WTC11 (cell line): ENCODE data around the gene ITSN1. TPM values are rescaled to one million over a fixed set of nuclear protein-coding genes. Genes with fewer than 3 reads are reported as not detected.

Experiments used
- ATAC-seq: fragments of 200-7000 bp; cut with Tn5 transposase; 2 replicates; pipeline ENCODE4 v1.10.0; 2021; ENCODE audit warnings: mild to moderate bottlenecking, moderate library complexity
- CTCF ChIA-PET: fragments of 300-600 bp; sonication (Branson Sonifier 250); formaldehyde crosslinking; loops from one replicate; lab custom pipeline; 2021; ENCODE audit warnings: antibody characterized with exemption; lab: Charles Lee
- POLR2A ChIA-PET: fragments of 350-600 bp; sonication (Branson Sonifier 250); formaldehyde crosslinking; loops from one replicate; lab custom pipeline; 2021; ENCODE audit warnings: antibody characterized with exemption; lab: Charles Lee
- DNase-seq: peaks from one replicate; pipeline ENCODE4 v3.0.0; 2021; ENCODE audit warnings: low spot score
- H3K27ac Mint-ChIP-seq: 2 replicates; pipeline ENCODE4 v1.8.0; 2021; ENCODE audit warnings: mixed read lengths
- H3K27me3 Mint-ChIP-seq: 2 replicates; pipeline ENCODE4 v1.8.0; 2021; ENCODE audit warnings: low read depth, mild to moderate bottlenecking, moderate library complexity, mixed read lengths
- H3K36me3 Mint-ChIP-seq: 2 replicates; pipeline ENCODE4 v1.8.0; 2021; ENCODE audit warnings: mixed read lengths
- H3K4me1 Mint-ChIP-seq: 2 replicates; pipeline ENCODE4 v1.8.0; 2022; ENCODE audit warnings: mixed read lengths
- H3K4me3 Mint-ChIP-seq: 2 replicates; pipeline ENCODE4 v1.8.0; 2021; ENCODE audit warnings: mild to moderate bottlenecking, moderate library complexity, mixed read lengths
- H3K9me3 Mint-ChIP-seq: 2 replicates; pipeline ENCODE4 v1.8.0; 2021; ENCODE audit warnings: mixed read lengths
- HMGA2 ChIP-seq: fragments of 250-450 bp; sonication (Bioruptor Pico); IDR thresholded peaks from 2 replicates; pipeline ENCODE4 v1.4.0; 2021; ENCODE audit warnings: mild to moderate bottlenecking, moderate library complexity
- KAT7 ChIP-seq: sonication (generic); formaldehyde crosslinking; IDR thresholded peaks from 2 replicates; pipeline ENCODE4 v1.8.1; 2023; ENCODE audit warnings: missing genetic modification reagents, mild to moderate bottlenecking, borderline replicate concordance
- MYBL2 ChIP-seq: sonication (generic); formaldehyde crosslinking; IDR thresholded peaks from 2 replicates; pipeline ENCODE4 v1.8.1; 2023; ENCODE audit warnings: mild to moderate bottlenecking, moderate library complexity, missing genetic modification reagents
- NR1H2 ChIP-seq: sonication (generic); formaldehyde crosslinking; IDR thresholded peaks from 2 replicates; pipeline ENCODE4 v1.9.0; 2021; ENCODE audit warnings: mild to moderate bottlenecking, moderate library complexity, missing genetic modification reagents
- NR2C2 ChIP-seq: sonication (generic); formaldehyde crosslinking; IDR thresholded peaks from 2 replicates; pipeline ENCODE4 v1.8.0; 2022; ENCODE audit warnings: mild to moderate bottlenecking, missing genetic modification reagents
- PRRX2 ChIP-seq: fragments of 250-450 bp; sonication (Bioruptor Pico); IDR thresholded peaks from 2 replicates; pipeline ENCODE4 v1.8.0; 2021; ENCODE audit warnings: mild to moderate bottlenecking
- RELA ChIP-seq: sonication (generic); formaldehyde crosslinking; IDR thresholded peaks from 2 replicates; pipeline ENCODE4 v1.8.1; 2022; ENCODE audit warnings: missing genetic modification reagents, mild to moderate bottlenecking, borderline replicate concordance
- SMAD3 ChIP-seq: sonication (generic); formaldehyde crosslinking; IDR thresholded peaks from 2 replicates; pipeline ENCODE4 v1.8.0; 2022; ENCODE audit warnings: missing genetic modification reagents, mild to moderate bottlenecking, borderline replicate concordance
- SMAD4 ChIP-seq: sonication (generic); formaldehyde crosslinking; IDR thresholded peaks from 2 replicates; pipeline ENCODE4 v1.8.0; 2022; ENCODE audit warnings: mild to moderate bottlenecking, missing genetic modification reagents
- ZNF263 ChIP-seq: sonication (generic); formaldehyde crosslinking; IDR thresholded peaks from 2 replicates; pipeline ENCODE4 v1.8.1; 2022; ENCODE audit warnings: low read depth, mild to moderate bottlenecking, moderate library complexity, missing genetic modification reagents
- total RNA-seq: library from RNA; stranded (reverse); gene quantifications from 3 replicates; pipeline ENCODE4 v1.2.3, GENCODE V29; 2021
- TF ChIP-seq, protein P1 (sequence below): fragments of 250-450 bp; sonication (Bioruptor Pico); IDR thresholded peaks from 2 replicates; pipeline ENCODE4 v1.8.0; 2021; ENCODE audit warnings: mild to moderate bottlenecking
- TF ChIP-seq, protein P2 (sequence below): sonication (generic); formaldehyde crosslinking; IDR thresholded peaks from 2 replicates; pipeline ENCODE4 v1.8.1; 2022; ENCODE audit warnings: mild to moderate bottlenecking, moderate library complexity, missing genetic modification reagents
- TF ChIP-seq, protein P3 (sequence below): sonication (generic); formaldehyde crosslinking; IDR thresholded peaks from 2 replicates; pipeline ENCODE4 v1.8.1; 2023; ENCODE audit warnings: mild to moderate bottlenecking, missing genetic modification reagents
- TF ChIP-seq, protein P4 (sequence below): sonication (generic); formaldehyde crosslinking; IDR thresholded peaks from 2 replicates; pipeline ENCODE4 v1.8.1; 2023; ENCODE audit warnings: mild to moderate bottlenecking, moderate library complexity, missing genetic modification reagents
- TF ChIP-seq, protein P5 (sequence below): sonication (generic); formaldehyde crosslinking; IDR thresholded peaks from 2 replicates; pipeline ENCODE4 v1.8.1; 2023; ENCODE audit warnings: mild to moderate bottlenecking, missing genetic modification reagents, borderline replicate concordance
- TF ChIP-seq, protein P6 (sequence below): fragments of 250-450 bp; sonication (Bioruptor Pico); IDR thresholded peaks from 2 replicates; pipeline ENCODE4 v1.9.0; 2021; ENCODE audit warnings: moderate library complexity, mild to moderate bottlenecking, inconsistent platforms, borderline replicate concordance

Gene ITSN1
- total RNA-seq, 1 experiment from 2014 or later: 69.6 TPM

DNA sequence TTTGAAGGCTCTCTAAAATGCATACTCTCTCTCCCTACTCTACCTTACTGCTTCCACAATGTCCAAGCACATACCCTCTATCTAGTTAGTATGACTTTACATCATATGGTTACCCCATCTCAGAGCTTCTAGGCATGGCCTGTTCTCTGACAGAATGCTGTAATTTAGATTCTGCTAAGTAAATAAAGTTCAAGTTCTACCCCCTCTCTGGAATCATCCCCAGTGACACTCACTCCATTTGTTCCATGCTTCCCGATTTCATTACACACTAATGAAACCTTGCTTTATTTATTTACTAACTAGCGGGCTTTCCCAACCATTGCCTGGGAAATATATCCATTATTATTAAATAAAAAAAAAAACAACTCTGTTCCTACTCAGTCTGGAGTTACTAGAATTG lies 8.0 kb upstream of the ITSN1 start:
- H3K27ac Mint-ChIP-seq: no peak overlapping the region
- H3K9me3 Mint-ChIP-seq: peaks cover 16% of the 10 kb centered on the region
- ATAC-seq: no peak
- H3K36me3 Mint-ChIP-seq: peaks cover 17% of the 10 kb centered on the region
- TF ChIP-seq, protein P1, sequence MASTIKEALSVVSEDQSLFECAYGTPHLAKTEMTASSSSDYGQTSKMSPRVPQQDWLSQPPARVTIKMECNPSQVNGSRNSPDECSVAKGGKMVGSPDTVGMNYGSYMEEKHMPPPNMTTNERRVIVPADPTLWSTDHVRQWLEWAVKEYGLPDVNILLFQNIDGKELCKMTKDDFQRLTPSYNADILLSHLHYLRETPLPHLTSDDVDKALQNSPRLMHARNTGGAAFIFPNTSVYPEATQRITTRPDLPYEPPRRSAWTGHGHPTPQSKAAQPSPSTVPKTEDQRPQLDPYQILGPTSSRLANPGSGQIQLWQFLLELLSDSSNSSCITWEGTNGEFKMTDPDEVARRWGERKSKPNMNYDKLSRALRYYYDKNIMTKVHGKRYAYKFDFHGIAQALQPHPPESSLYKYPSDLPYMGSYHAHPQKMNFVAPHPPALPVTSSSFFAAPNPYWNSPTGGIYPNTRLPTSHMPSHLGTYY (CRISPR knock-in tag): no peak
- TF ChIP-seq, protein P2, sequence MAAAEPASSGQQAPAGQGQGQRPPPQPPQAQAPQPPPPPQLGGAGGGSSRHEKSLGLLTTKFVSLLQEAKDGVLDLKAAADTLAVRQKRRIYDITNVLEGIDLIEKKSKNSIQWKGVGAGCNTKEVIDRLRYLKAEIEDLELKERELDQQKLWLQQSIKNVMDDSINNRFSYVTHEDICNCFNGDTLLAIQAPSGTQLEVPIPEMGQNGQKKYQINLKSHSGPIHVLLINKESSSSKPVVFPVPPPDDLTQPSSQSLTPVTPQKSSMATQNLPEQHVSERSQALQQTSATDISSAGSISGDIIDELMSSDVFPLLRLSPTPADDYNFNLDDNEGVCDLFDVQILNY (CRISPR knock-in tag): no peak
- no peak for TF ChIP-seq NR1H2
- no peak for TF ChIP-seq SMAD3 (CRISPR knock-in tag)
- TF ChIP-seq, protein P3, sequence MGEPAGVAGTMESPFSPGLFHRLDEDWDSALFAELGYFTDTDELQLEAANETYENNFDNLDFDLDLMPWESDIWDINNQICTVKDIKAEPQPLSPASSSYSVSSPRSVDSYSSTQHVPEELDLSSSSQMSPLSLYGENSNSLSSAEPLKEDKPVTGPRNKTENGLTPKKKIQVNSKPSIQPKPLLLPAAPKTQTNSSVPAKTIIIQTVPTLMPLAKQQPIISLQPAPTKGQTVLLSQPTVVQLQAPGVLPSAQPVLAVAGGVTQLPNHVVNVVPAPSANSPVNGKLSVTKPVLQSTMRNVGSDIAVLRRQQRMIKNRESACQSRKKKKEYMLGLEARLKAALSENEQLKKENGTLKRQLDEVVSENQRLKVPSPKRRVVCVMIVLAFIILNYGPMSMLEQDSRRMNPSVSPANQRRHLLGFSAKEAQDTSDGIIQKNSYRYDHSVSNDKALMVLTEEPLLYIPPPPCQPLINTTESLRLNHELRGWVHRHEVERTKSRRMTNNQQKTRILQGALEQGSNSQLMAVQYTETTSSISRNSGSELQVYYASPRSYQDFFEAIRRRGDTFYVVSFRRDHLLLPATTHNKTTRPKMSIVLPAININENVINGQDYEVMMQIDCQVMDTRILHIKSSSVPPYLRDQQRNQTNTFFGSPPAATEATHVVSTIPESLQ (CRISPR knock-in tag): no peak
- TF ChIP-seq, protein P4, sequence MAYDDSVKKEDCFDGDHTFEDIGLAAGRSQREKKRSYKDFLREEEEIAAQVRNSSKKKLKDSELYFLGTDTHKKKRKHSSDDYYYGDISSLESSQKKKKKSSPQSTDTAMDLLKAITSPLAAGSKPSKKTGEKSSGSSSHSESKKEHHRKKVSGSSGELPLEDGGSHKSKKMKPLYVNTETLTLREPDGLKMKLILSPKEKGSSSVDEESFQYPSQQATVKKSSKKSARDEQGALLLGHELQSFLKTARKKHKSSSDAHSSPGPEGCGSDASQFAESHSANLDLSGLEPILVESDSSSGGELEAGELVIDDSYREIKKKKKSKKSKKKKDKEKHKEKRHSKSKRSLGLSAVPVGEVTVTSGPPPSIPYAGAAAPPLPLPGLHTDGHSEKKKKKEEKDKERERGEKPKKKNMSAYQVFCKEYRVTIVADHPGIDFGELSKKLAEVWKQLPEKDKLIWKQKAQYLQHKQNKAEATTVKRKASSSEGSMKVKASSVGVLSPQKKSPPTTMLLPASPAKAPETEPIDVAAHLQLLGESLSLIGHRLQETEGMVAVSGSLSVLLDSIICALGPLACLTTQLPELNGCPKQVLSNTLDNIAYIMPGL (CRISPR knock-in tag): no peak
- TF ChIP-seq ZNF263: no peak
- no peak for TF ChIP-seq SMAD4 (CRISPR knock-in tag)
- TF ChIP-seq, all 79 proteins: peak for 0
- CTCF ChIA-PET: no interaction called here
- DNase-seq: no peak
- POLR2A ChIA-PET: no interaction called here
- H3K4me1 Mint-ChIP-seq: peaks cover 11% of the 10 kb centered on the region
- no peaks in the 10 kb centered on the region for H3K27me3 Mint-ChIP-seq
- no peak overlapping the region for H3K4me3 Mint-ChIP-seq

DNA sequence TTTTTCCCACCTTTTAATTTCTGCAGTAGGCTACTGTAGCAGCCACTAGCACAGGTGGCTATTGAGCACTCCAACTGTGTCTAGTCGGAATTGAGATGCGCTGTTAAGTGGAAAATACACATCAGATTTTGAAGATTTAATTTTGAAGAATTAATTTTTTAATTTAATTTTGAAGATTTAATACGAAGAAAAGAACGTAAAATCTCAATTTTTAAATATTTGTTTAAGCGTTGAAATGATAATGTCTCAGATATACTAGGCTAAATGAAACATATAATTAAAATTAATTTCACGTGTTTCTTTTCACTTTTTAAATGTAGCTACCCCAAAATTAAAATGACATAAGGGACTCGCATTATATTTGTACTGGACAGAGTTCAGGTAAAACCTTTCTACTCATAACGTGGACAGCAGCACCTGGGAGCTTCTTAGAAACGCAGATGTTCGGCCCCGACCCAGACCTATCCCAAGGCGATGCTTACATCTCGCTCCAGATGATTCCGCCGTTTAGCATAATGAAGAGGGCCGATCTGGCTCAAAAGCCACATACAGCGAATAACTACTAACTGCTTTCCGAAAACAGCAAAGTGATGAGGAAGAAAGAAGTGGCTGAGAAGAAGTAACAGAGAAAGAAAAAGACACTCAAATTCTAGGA lies 1.5 kb upstream of the ITSN1 start:
- H3K36me3 Mint-ChIP-seq: peaks cover 3% of the 10 kb centered on the region; the same call in 1 of the 2 replicates
- H3K9me3 Mint-ChIP-seq: 0 out of 2 replicates have a peak, but pooled peaks cover 3% of the 10 kb centered on the region
- ATAC-seq (no peak), DNase-seq (no peak)
- TF ChIP-seq RELA (CRISPR knock-in tag) (no peak), MYBL2 (no peak), KAT7 (CRISPR knock-in tag) (no peak), NR2C2 (CRISPR knock-in tag) (no peak), HMGA2 (CRISPR knock-in tag) (peak; percentile 92), PRRX2 (CRISPR knock-in tag) (no peak)
- TF ChIP-seq, protein P5, sequence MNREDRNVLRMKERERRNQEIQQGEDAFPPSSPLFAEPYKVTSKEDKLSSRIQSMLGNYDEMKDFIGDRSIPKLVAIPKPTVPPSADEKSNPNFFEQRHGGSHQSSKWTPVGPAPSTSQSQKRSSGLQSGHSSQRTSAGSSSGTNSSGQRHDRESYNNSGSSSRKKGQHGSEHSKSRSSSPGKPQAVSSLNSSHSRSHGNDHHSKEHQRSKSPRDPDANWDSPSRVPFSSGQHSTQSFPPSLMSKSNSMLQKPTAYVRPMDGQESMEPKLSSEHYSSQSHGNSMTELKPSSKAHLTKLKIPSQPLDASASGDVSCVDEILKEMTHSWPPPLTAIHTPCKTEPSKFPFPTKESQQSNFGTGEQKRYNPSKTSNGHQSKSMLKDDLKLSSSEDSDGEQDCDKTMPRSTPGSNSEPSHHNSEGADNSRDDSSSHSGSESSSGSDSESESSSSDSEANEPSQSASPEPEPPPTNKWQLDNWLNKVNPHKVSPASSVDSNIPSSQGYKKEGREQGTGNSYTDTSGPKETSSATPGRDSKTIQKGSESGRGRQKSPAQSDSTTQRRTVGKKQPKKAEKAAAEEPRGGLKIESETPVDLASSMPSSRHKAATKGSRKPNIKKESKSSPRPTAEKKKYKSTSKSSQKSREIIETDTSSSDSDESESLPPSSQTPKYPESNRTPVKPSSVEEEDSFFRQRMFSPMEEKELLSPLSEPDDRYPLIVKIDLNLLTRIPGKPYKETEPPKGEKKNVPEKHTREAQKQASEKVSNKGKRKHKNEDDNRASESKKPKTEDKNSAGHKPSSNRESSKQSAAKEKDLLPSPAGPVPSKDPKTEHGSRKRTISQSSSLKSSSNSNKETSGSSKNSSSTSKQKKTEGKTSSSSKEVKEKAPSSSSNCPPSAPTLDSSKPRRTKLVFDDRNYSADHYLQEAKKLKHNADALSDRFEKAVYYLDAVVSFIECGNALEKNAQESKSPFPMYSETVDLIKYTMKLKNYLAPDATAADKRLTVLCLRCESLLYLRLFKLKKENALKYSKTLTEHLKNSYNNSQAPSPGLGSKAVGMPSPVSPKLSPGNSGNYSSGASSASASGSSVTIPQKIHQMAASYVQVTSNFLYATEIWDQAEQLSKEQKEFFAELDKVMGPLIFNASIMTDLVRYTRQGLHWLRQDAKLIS (CRISPR knock-in tag): no peak
- TF ChIP-seq, protein P6, sequence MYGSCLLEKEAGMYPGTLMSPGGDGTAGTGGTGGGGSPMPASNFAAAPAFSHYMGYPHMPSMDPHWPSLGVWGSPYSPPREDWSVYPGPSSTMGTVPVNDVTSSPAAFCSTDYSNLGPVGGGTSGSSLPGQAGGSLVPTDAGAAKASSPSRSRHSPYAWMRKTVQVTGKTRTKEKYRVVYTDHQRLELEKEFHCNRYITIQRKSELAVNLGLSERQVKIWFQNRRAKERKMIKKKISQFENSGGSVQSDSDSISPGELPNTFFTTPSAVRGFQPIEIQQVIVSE (CRISPR knock-in tag): no peak
- POLR2A ChIA-PET: no interaction called here
- CTCF ChIA-PET: no interaction called here
- peaks cover 29% of the 10 kb centered on the region for H3K4me1 Mint-ChIP-seq
- peak overlapping the region; percentile 88 for H3K27ac Mint-ChIP-seq
- peak overlapping the region; percentile 95 for H3K4me3 Mint-ChIP-seq
- H3K27me3 Mint-ChIP-seq: no peaks in the 10 kb centered on the region
